Astrocyte of the spinal cord (primary cell): ENCODE results near the gene PIBF1.

Experiments used
- DNase-seq: peaks from one replicate; pipeline ENCODE4 v3.0.0; 2011; ENCODE audit warnings: low read depth, low spot score
- H3K4me3 ChIP-seq: 2 replicates; pipeline ENCODE4 v1.5.1; 2011; ENCODE audit warnings: low read depth, mild to moderate bottlenecking, low read length, moderate library complexity
- in situ Hi-C: cut with HindIII; loops from 2 replicates; pipeline ENCODE4 v1.10.0; 2017; ENCODE audit warnings: low sequenced_read_pairs
- TF ChIP-seq, protein P1 (sequence below): IDR thresholded peaks from 2 replicates; pipeline ENCODE4 v1.5.1; 2012; ENCODE audit warnings: low read depth, mild to moderate bottlenecking, low read length, inconsistent platforms

Gene PIBF1

DNA sequence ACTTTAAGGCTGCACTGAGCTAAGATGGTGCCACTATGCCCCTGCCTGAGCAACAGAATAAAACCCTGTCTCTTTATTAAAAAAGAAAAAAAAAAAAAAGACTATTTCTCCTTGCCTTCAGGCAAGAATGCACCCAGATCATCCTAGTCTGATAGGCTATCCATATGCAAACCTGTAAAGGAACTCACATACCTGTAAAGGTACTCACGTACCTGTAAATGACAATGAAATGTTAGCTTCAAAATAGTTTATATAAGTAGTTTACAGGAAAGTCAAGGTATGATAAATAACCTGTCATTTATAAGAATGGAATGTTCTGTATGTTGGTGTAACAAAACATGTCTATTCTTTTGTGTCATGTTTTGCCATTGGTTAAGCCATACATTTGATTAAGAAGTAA lies 86.3 kb downstream of the PIBF1 start:
- TF ChIP-seq, protein P1, sequence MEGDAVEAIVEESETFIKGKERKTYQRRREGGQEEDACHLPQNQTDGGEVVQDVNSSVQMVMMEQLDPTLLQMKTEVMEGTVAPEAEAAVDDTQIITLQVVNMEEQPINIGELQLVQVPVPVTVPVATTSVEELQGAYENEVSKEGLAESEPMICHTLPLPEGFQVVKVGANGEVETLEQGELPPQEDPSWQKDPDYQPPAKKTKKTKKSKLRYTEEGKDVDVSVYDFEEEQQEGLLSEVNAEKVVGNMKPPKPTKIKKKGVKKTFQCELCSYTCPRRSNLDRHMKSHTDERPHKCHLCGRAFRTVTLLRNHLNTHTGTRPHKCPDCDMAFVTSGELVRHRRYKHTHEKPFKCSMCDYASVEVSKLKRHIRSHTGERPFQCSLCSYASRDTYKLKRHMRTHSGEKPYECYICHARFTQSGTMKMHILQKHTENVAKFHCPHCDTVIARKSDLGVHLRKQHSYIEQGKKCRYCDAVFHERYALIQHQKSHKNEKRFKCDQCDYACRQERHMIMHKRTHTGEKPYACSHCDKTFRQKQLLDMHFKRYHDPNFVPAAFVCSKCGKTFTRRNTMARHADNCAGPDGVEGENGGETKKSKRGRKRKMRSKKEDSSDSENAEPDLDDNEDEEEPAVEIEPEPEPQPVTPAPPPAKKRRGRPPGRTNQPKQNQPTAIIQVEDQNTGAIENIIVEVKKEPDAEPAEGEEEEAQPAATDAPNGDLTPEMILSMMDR, result no peak
- in situ Hi-C loops, result no loop called here
- H3K4me3 ChIP-seq, result no peak overlapping the region
- no peak for DNase-seq

DNA sequence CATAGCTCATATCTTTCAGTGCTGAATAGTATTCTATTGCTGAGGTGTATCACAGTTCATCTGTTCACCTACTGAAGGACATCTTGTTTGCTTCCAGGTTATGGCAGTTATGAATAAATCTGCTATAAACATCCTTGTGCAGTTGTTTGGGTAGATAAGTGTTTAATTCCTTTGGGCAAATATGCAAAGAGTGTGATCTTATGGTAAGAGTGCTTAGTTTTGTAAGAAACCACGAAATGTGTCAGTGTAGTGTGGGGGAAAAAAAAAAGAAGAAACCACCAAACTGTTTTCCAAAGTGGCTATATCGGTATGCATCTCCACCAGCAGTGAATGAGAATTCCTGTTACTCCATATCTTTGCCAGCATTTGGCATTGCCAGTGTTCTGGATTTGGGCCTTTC lies 93.3 kb downstream of the PIBF1 start:
- DNase-seq, result peak; percentile 12
- TF ChIP-seq, protein P1, result no peak
- in situ Hi-C loops, result no loop called here

DNA sequence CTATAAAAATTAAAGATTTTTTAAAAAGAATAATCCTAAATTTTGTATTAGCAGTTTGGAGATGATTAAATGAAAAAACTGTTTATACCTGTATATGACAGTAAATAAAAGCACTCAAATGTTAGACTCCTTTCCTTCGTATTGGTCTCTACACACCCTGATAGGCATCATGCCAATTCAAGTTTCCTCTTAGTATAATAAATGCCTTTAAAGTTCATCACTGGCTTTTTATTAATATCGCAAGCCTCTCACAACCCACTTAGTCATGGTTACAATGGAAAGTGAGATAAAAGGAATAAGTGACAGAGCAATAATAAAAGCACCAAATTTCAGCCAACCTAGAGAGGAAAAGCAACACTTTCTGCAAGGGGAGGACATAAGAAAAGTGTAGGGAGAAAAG lies 102.2 kb downstream of the PIBF1 start:
- in situ Hi-C loops, result no loop called here
- TF ChIP-seq, protein P1, result no peak
- H3K4me3 ChIP-seq, result no peak overlapping the region
- DNase-seq, result no peak

More for the DNA sequence above, 93.3 kb downstream of the PIBF1 start:
- no peak overlapping the region for H3K4me3 ChIP-seq

DNA sequence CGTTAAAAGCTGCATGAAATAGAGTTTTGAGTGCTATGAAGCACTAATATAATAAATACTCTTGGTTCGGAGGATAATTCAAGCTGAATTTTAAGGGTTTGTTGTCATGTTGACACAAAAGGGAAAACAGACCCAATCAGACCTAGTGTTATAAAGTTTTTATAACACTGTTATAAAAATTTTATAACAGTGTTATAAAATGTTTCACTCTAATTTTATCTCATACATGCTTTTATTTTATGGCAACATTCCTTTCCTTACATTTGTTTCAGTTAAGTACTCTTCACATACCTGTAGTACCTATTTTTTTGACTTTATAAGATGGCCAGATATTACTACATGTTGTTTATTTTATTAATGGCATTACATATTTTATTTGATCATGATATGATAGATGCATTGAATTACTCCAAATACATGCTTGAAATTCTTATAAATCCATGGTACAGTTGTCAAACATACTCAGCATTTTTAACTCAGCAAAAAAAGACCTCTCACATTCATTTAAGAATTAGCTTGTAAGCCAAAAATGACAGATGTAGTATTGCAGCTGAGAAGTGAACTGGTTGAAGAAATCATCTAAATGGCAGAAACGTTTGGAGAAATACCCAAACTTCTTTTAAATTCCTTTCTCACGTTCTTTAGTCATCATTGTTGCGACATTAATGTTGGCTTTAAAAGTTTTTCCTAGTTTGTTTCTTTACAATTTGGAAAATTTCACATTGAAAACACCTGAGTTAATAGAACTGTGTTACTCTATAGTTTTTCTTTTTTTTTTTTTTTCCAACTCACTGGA lies 104.5 kb downstream of the PIBF1 start:
- TF ChIP-seq, protein P1, result no peak
- H3K4me3 ChIP-seq, result no peak overlapping the region
- in situ Hi-C loops, result no loop called here
- DNase-seq, result no peak

DNA sequence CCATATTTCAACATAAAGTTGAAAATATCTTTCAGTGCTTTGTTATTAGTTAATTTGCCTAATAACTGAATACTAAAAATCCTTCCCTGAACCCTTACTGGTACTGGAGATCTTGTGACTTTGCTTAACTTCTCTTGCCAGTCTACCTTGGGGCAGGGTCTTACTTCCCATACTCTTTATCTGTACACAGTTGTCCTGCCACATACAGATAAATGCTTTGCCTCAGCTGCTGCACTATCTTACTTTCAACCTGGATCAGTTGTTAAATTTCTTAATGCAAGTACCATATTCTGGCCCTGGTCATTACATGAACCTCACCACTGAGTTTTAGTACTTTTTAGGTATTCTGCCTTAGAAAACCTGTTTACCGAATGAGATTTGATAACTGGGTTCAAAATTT lies 107.6 kb downstream of the PIBF1 start:
- in situ Hi-C loops, result no loop called here
- no peak for DNase-seq
- TF ChIP-seq, protein P1, result no peak
- no peak overlapping the region for H3K4me3 ChIP-seq

DNA sequence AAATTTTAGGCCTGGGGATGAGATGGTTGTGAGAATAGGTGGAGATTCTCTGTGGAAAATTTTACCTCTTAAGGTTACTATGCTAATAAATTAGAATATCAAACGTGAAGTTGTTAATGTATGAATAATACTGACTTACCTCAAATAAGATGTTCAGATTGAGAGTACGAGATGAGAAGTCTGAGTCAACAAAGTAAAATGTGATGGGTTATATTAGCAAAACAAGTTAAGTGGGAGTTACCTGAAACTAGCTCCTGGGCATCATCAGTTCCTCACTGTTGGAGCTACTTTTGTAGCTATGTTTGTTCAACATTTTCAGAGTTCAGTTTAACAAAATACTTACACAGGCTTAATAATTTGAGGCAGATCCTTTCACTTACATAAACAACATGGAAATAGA lies 108.6 kb downstream of the PIBF1 start:
- in situ Hi-C loops, result no loop called here
- DNase-seq, result no peak
- TF ChIP-seq, protein P1, result no peak
- H3K4me3 ChIP-seq, result no peak overlapping the region
